Liver (tissue), 9 donors: Measurements from ENCODE around the gene IL1RAPL2. TPM values are rescaled to one million over a fixed set of nuclear protein-coding genes. Genes with fewer than 3 reads are reported as not detected.

Experiments used
- DNase-seq: peaks from one replicate; pipeline ENCODE4 v3.0.0-alpha.2; 2017; ENCODE audit warnings: low spot score
- H3K27ac ChIP-seq, 2 donors: one replicate each; pipeline ENCODE4 v1.7.0; 2013; ENCODE audit warnings: inconsistent platforms in 2 of 2, low read length in 2 of 2, control low read depth in 1 of 2, low read depth in 1 of 2, mild to moderate bottlenecking in 1 of 2
- H3K27me3 ChIP-seq, 4 donors: one replicate each; pipeline versions ENCODE4 v1.6.1 to v1.7.0; 2013; ENCODE audit warnings: low read length in 3 of 4, inconsistent platforms in 1 of 4, mild to moderate bottlenecking in 1 of 4, moderate library complexity in 1 of 4; ENCODE audit not compliant: control insufficient read depth in 4 of 4, insufficient read depth in 4 of 4
- H3K36me3 ChIP-seq, 4 donors: one replicate each; pipeline versions ENCODE4 v1.6.1 to v1.7.0; 2013; ENCODE audit warnings: low read length in 3 of 4, mild to moderate bottlenecking in 3 of 4, low read depth in 1 of 4, moderate library complexity in 1 of 4; ENCODE audit not compliant: control insufficient read depth in 4 of 4, insufficient read depth in 3 of 4
- H3K4me1 ChIP-seq, 4 donors: one replicate each; pipeline versions ENCODE4 v1.6.1 to v1.7.0; 2013; ENCODE audit warnings: low read length in 3 of 4, mild to moderate bottlenecking in 3 of 4, moderate library complexity in 1 of 4; ENCODE audit not compliant: control insufficient read depth in 4 of 4, insufficient read depth in 4 of 4
- H3K4me3 ChIP-seq, 3 donors: one replicate each; pipeline versions ENCODE4 v1.6.1 to v1.7.0; 2013; ENCODE audit warnings: low read length in 3 of 3, control low read depth in 1 of 3, low read depth in 1 of 3, mild to moderate bottlenecking in 1 of 3
- H3K9ac ChIP-seq, 2 donors: one replicate each; pipeline ENCODE4 v1.7.0; 2013; ENCODE audit warnings: low read length in 2 of 2, mild to moderate bottlenecking in 2 of 2, moderate library complexity in 2 of 2, control low read depth in 1 of 2, low read depth in 1 of 2
- H3K9me3 ChIP-seq, 4 donors: one replicate each; pipeline versions ENCODE4 v1.6.1 to v1.7.0; 2013; ENCODE audit warnings: low read length in 3 of 4; ENCODE audit not compliant: control insufficient read depth in 4 of 4
- FOXA1 ChIP-seq: IDR thresholded peaks from 2 replicates; pipeline ENCODE4 v1.6.1; 2016; ENCODE audit warnings: antibody characterized with exemption
- FOXA2 ChIP-seq: IDR thresholded peaks from 2 replicates; pipeline ENCODE4 v1.6.1; 2016; ENCODE audit warnings: antibody characterized with exemption
- GABPA ChIP-seq, 2 donors: IDR thresholded peaks in 1 of 2; conservative IDR thresholded peaks in 1 of 2; 2 replicates each; pipeline ENCODE4 v1.6.1; 2016; ENCODE audit warnings: antibody characterized with exemption in 2 of 2, mild to moderate bottlenecking in 1 of 2, moderate library complexity in 1 of 2
- HNF4A ChIP-seq, 2 donors: conservative IDR thresholded peaks; 2 replicates each; pipeline ENCODE4 v1.6.1; 2016; ENCODE audit warnings: antibody characterized with exemption in 2 of 2, mild to moderate bottlenecking in 2 of 2
- HNF4G ChIP-seq: IDR thresholded peaks from 2 replicates; pipeline ENCODE4 v1.6.1; 2016; ENCODE audit warnings: antibody characterized with exemption
- JUND ChIP-seq, 2 donors: IDR thresholded peaks; 2 replicates each; pipeline ENCODE4 v1.6.1; 2016; ENCODE audit warnings: antibody characterized with exemption in 2 of 2
- NR2F2 ChIP-seq: IDR thresholded peaks from 2 replicates; pipeline ENCODE4 v1.6.1; 2016; ENCODE audit warnings: antibody characterized with exemption
- RAD21 ChIP-seq, 2 donors: IDR thresholded peaks; 2 replicates each; pipeline ENCODE4 v1.6.1; 2016; ENCODE audit warnings: antibody characterized with exemption in 2 of 2, mild to moderate bottlenecking in 2 of 2
- SP1 ChIP-seq: IDR thresholded peaks from 2 replicates; pipeline ENCODE4 v1.6.1; 2018; ENCODE audit warnings: antibody characterized with exemption, mild to moderate bottlenecking
- TAF1 ChIP-seq: conservative IDR thresholded peaks from 2 replicates; pipeline ENCODE4 v1.6.1; 2016; ENCODE audit warnings: antibody characterized with exemption, mild to moderate bottlenecking
- YY1 ChIP-seq: IDR thresholded peaks from 2 replicates; pipeline ENCODE4 v1.6.1; 2016; ENCODE audit warnings: antibody characterized with exemption, mild to moderate bottlenecking
- WGBS: extraction: QIAGEN DNeasy Blood & Tissue Kit; methylation state at CpG from one replicate; pipeline ENCODE4 v1.1.7; 2013; 5-methylcytosine and 5-hydroxymethylcytosine counted together
- polyA plus RNA-seq, 2 donors: library from polyadenylated mRNA; stranded (reverse) in 1 of 2; unstranded in 1 of 2; fragments of 200-250 nt in 1 of 2; fragments of >200 nt in 1 of 2; fragmentation: Nextera tagmentation in 1 of 2; extraction: Ambion mirVana in 1 of 2; gene quantifications; one replicate each; pipeline versions ENCODE4 v1.2.1 to v1.2.3, GENCODE V29; 2013 to 2015
- total RNA-seq, 2 donors: library from RNA; depleted of rRNA; stranded (reverse); fragments of >200 nt; gene quantifications; one replicate each; pipeline ENCODE4 v1.2.3, GENCODE V29; 2014
- TF ChIP-seq, protein P1 (sequence below): IDR thresholded peaks from 2 replicates; pipeline ENCODE4 v1.6.1; 2016; ENCODE audit warnings: antibody characterized with exemption
- TF ChIP-seq, protein P2 (sequence below): fragments of 150-350 bp; IDR thresholded peaks from 2 replicates; pipeline ENCODE4 v1.5.1; 2017; ENCODE audit warnings: improper control_type of control experiment, low read depth, low read length; ENCODE audit not compliant: missing input control
- TF ChIP-seq, protein P3 (sequence below): IDR thresholded peaks from 2 replicates; pipeline ENCODE4 v1.6.1; 2016; ENCODE audit warnings: antibody characterized with exemption
- TF ChIP-seq, protein P4 (sequence below): IDR thresholded peaks from 2 replicates; pipeline ENCODE4 v1.6.1; 2016; ENCODE audit warnings: antibody characterized with exemption
- donor health status: healthy.
- donor health status: healthy.
- donor health status: healthy.
- donor health status: healthy.
- donor health status: healthy.

IL1RAPL2 gene
- total and polyA plus RNA-seq, 4 donors: 0.20 to 1.6 (median 0.91) TPM

DNA sequence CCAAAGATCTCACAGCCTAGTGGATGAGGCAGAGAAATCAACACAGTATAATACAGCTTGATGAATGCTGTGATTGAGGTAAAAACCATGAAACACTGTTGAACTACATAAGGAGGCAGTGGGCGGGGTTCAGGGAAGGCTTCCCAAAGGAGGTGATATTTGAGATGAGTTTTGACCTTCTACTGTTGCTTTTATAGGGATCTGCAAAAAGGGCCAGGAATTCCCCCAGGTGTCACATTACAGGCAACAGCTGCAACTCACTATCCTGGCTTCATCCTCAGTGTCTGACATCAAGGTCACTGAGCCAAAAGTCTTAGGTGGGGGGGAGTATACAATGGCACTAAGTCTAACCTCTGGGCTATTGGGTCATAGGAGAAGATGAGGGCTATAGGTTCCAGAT, 1070.7 kb downstream of the IL1RAPL2 start:
- H3K9me3 ChIP-seq: no peaks in the 10 kb centered on the region
- DNase-seq: no peak
- H3K27ac ChIP-seq: no peak overlapping the region
- H3K4me1 ChIP-seq: no peaks in the 10 kb centered on the region
- H3K27me3 ChIP-seq: no peaks in the 10 kb centered on the region
- TF ChIP-seq FOXA2: no peak
- TF ChIP-seq YY1: no peak
- TF ChIP-seq, protein P1, sequence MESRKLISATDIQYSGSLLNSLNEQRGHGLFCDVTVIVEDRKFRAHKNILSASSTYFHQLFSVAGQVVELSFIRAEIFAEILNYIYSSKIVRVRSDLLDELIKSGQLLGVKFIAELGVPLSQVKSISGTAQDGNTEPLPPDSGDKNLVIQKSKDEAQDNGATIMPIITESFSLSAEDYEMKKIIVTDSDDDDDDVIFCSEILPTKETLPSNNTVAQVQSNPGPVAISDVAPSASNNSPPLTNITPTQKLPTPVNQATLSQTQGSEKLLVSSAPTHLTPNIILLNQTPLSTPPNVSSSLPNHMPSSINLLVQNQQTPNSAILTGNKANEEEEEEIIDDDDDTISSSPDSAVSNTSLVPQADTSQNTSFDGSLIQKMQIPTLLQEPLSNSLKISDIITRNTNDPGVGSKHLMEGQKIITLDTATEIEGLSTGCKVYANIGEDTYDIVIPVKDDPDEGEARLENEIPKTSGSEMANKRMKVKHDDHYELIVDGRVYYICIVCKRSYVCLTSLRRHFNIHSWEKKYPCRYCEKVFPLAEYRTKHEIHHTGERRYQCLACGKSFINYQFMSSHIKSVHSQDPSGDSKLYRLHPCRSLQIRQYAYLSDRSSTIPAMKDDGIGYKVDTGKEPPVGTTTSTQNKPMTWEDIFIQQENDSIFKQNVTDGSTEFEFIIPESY: no peak
- no peak for TF ChIP-seq JUND (IDR thresholded peaks at IDR 0.05)
- no peak for TF ChIP-seq HNF4A (conservative IDR thresholded peaks at IDR 0.05)
- no peak for TF ChIP-seq FOXA1
- TF ChIP-seq, protein P2, sequence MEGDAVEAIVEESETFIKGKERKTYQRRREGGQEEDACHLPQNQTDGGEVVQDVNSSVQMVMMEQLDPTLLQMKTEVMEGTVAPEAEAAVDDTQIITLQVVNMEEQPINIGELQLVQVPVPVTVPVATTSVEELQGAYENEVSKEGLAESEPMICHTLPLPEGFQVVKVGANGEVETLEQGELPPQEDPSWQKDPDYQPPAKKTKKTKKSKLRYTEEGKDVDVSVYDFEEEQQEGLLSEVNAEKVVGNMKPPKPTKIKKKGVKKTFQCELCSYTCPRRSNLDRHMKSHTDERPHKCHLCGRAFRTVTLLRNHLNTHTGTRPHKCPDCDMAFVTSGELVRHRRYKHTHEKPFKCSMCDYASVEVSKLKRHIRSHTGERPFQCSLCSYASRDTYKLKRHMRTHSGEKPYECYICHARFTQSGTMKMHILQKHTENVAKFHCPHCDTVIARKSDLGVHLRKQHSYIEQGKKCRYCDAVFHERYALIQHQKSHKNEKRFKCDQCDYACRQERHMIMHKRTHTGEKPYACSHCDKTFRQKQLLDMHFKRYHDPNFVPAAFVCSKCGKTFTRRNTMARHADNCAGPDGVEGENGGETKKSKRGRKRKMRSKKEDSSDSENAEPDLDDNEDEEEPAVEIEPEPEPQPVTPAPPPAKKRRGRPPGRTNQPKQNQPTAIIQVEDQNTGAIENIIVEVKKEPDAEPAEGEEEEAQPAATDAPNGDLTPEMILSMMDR: no peak
- no peak for TF ChIP-seq TAF1
- TF ChIP-seq, protein P3, sequence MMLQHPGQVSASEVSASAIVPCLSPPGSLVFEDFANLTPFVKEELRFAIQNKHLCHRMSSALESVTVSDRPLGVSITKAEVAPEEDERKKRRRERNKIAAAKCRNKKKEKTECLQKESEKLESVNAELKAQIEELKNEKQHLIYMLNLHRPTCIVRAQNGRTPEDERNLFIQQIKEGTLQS: no peak
- TF ChIP-seq NR2F2: no peak
- TF ChIP-seq SP1: no peak
- TF ChIP-seq, protein P4, sequence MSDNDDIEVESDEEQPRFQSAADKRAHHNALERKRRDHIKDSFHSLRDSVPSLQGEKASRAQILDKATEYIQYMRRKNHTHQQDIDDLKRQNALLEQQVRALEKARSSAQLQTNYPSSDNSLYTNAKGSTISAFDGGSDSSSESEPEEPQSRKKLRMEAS: no peak
- H3K4me3 ChIP-seq: no peak overlapping the region
- WGBS: 90% methylated on average over 1 of the region's 1 CpG
- H3K36me3 ChIP-seq: no peaks in the 10 kb centered on the region
- H3K9ac ChIP-seq: no peak overlapping the region

DNA sequence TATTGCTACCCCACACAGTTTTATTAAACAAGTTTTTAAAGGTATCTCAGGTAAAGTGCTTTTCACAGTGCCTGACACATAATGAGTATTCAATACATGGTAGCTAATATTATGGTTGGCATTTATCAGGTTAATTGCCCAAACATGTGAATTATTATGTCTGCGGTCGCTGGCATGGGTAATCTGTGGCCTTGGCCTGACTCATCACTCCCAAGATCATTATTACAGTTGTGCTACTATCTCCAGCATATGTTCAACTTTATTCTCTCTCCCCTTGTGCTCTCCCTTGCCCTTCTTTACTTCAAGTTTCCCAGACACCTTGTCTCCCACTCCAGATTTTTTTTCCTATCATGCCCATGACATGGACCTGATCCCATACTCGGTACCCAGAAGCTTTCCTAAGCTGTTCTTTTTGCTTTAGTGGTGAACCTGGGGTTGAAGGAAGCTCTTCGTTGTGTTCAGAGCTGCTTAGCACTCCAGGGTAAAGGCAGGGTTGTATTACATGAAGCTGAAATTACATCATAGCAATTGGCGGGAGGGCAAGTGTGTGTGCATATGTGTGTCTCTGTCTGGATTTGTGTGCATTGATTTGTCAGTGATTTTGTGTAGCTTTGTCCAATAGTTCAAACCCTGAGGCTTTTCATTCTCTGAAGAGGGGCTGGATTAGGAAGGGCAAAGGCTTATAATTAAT, 1079.8 kb downstream of the IL1RAPL2 start:
- Histone ChIP-seq H3K4me1 (no peaks in the 10 kb centered on the region), H3K9me3 (no peaks in the 10 kb centered on the region), H3K27ac (no peak overlapping the region), H3K27me3 (no peaks in the 10 kb centered on the region), H3K4me3 (no peak overlapping the region), H3K36me3 (no peaks in the 10 kb centered on the region), H3K9ac (no peak overlapping the region)
- 78% methylated on average over 5 of the region's 5 CpGs for WGBS
- DNase-seq: no peak
- no peak for TF ChIP-seq RAD21 (IDR thresholded peaks at IDR 0.05)
- TF ChIP-seq, protein P4: no peak
- no peak for TF ChIP-seq JUND (IDR thresholded peaks at IDR 0.05)
- TF ChIP-seq GABPA (IDR thresholded peaks at IDR 0.05 in 1 of 2, conservative IDR thresholded peaks at IDR 0.05 in 1 of 2): no peak
- TF ChIP-seq TAF1: no peak
- TF ChIP-seq FOXA2: no peak
- TF ChIP-seq YY1: no peak
- TF ChIP-seq, protein P3: no peak
- TF ChIP-seq, protein P1: no peak
- no peak for TF ChIP-seq HNF4G
